HepG2 (cell line): ENCODE data around the gene C2orf81. TPM values are rescaled to one million over a fixed set of nuclear protein-coding genes. Genes with fewer than 3 reads are reported as not detected.

Experiments
- ARNT2 ChIP-seq: sonication (generic); formaldehyde crosslinking; IDR thresholded peaks from 2 replicates; pipeline ENCODE4 v1.8.0; 2022; ENCODE audit warnings: mild to moderate bottlenecking, low read depth, missing genetic modification reagents, moderate library complexity
- CENPBD1 ChIP-seq: sonication (generic); formaldehyde crosslinking; IDR thresholded peaks from 2 replicates; pipeline ENCODE4 v1.8.0; 2022; ENCODE audit warnings: missing genetic modification reagents, low read depth, mild to moderate bottlenecking, borderline replicate concordance
- FOSL1 ChIP-seq: sonication (generic); formaldehyde crosslinking; IDR thresholded peaks from 2 replicates; pipeline ENCODE4 v1.9.0; 2021; ENCODE audit warnings: missing genetic modification reagents, borderline replicate concordance
- FOXK2 ChIP-seq: fragments of 450-650 bp; IDR thresholded peaks from 2 replicates; pipeline ENCODE4 v1.6.1; 2016
- HCFC1 ChIP-seq: fragments of 150-350 bp; IDR thresholded peaks from 2 replicates; pipeline ENCODE4 v1.6.1; 2014; ENCODE audit warnings: low read depth, low read length
- JUND ChIP-seq: sonication (generic); formaldehyde crosslinking; IDR thresholded peaks from 2 replicates; pipeline ENCODE4 v1.8.0; 2022; ENCODE audit warnings: mild to moderate bottlenecking, missing genetic modification reagents
- NFIB ChIP-seq: sonication (generic); formaldehyde crosslinking; IDR thresholded peaks from 2 replicates; pipeline ENCODE4 v1.9.0; 2021; ENCODE audit warnings: missing genetic modification reagents, mild to moderate bottlenecking, borderline replicate concordance
- NR1H2 ChIP-seq: sonication (generic); formaldehyde crosslinking; IDR thresholded peaks from 2 replicates; pipeline ENCODE4 v1.8.1; 2022; ENCODE audit warnings: low read depth, missing genetic modification reagents, borderline replicate concordance
- NRL ChIP-seq: sonication (generic); formaldehyde crosslinking; IDR thresholded peaks from 2 replicates; pipeline ENCODE4 v1.5.0; 2020; ENCODE audit warnings: missing genetic modification reagents, mild to moderate bottlenecking, moderate library complexity, borderline replicate concordance
- PAXIP1 ChIP-seq: sonication (generic); formaldehyde crosslinking; conservative IDR thresholded peaks from 2 replicates; pipeline ENCODE4 v1.4.0; 2020; ENCODE audit warnings: mild to moderate bottlenecking, missing genetic modification reagents, moderate library complexity
- PHB2 ChIP-seq: fragments of 450-650 bp; IDR thresholded peaks from 2 replicates; pipeline ENCODE4 v1.6.1; 2018; ENCODE audit not compliant: partially characterized antibody
- POLR2AphosphoS5 ChIP-seq: IDR thresholded peaks from 2 replicates; pipeline ENCODE4 v1.6.1; 2012; ENCODE audit warnings: low read depth, low read length
- RNF2 ChIP-seq: fragments of 450-650 bp; conservative IDR thresholded peaks from 2 replicates; pipeline ENCODE4 v1.6.1; 2016; ENCODE audit warnings: low read depth
- ZBTB4 ChIP-seq: sonication (generic); formaldehyde crosslinking; IDR thresholded peaks from 2 replicates; pipeline ENCODE4 v1.4.0; 2020; ENCODE audit warnings: missing genetic modification reagents, mild to moderate bottlenecking, borderline replicate concordance
- ZNF264 ChIP-seq: sonication (generic); formaldehyde crosslinking; IDR thresholded peaks from 2 replicates; pipeline ENCODE4 v1.4.0; 2020; ENCODE audit warnings: missing genetic modification reagents
- ZNF3 ChIP-seq: IDR thresholded peaks from 2 replicates; pipeline ENCODE4 v1.7.0; 2017; ENCODE audit warnings: inconsistent platforms
- ZNF451 ChIP-seq: sonication (generic); formaldehyde crosslinking; IDR thresholded peaks from 2 replicates; pipeline ENCODE4 v1.5.0; 2020; ENCODE audit warnings: mild to moderate bottlenecking, missing genetic modification reagents
- ZNF550 ChIP-seq: sonication (generic); formaldehyde crosslinking; IDR thresholded peaks from 2 replicates; pipeline ENCODE4 v1.4.0; 2020; ENCODE audit warnings: mild to moderate bottlenecking, missing genetic modification reagents, borderline replicate concordance
- ZNF878 ChIP-seq: sonication (generic); formaldehyde crosslinking; IDR thresholded peaks from 2 replicates; pipeline ENCODE4 v1.8.1; 2023; ENCODE audit warnings: mild to moderate bottlenecking, missing genetic modification reagents, moderate library complexity
- polyA plus RNA-seq, 8 experiments: library from polyadenylated mRNA; depleted of rRNA in 3 of 8; stranded (reverse) in 7 of 8; unstranded in 1 of 8; fragments of >200 nt; fragmentation: Illumina TruSeq in 4 of 8; extraction: Trizol in 4 of 8; gene quantifications; 2 replicates each; pipeline versions ENCODE4 v1.2.1 to v1.2.3, GENCODE V29; 2011 to 2016; ENCODE audit warnings: low read depth in 4 of 8, missing spikeins in 1 of 8, mixed read lengths in 1 of 8; ENCODE audit not compliant: insufficient read depth in 1 of 8
- total RNA-seq, 5 experiments: library from RNA; depleted of rRNA; stranded (reverse); fragments of >200 nt; fragmentation: Illumina TruSeq; extraction: Trizol; gene quantifications; 2 replicates each; pipeline ENCODE4 v1.2.3, GENCODE V29; 2016; ENCODE audit warnings: low read depth in 1 of 5

Gene C2orf81
- total and polyA plus RNA-seq, 2 of the 13 experiments (the other 11 are each of a cell fraction or from before 2014, with no cell fraction given), result 0.15 to 0.17 TPM

GRCh38 chr2:74391580-74392448, 29.6 kb downstream of the C2orf81 start (continued):
- TF ChIP-seq NFIB (CRISPR knock-in tag) (no peak), ZNF451 (peak; percentile 73; the same call in 1 of the 2 replicates), NR1H2 (CRISPR knock-in tag) (0 out of 2 replicates have a peak, but pooled peaks have one; percentile 44), NRL (CRISPR knock-in tag) (no peak; the same call in 1 of the 2 replicates), ZNF264 (CRISPR knock-in tag) (peak; percentile 6; the same call in 1 of the 2 replicates), ZNF550 (CRISPR knock-in tag) (0 out of 2 replicates have a peak, but pooled peaks have one; percentile 34), ARNT2 (CRISPR knock-in tag) (peak; percentile 54; the same call in 1 of the 2 replicates), PAXIP1 (no peak), ZNF3 (no peak), POLR2AphosphoS5 (peak; percentile 75; the same call in 1 of the 2 replicates), RNF2 (no peak), PHB2 (no peak), JUND (CRISPR knock-in tag) (no peak), ZBTB4 (CRISPR knock-in tag) (no peak), CENPBD1 (no peak), HCFC1 (peak; percentile 55), FOXK2 (no peak), FOSL1 (no peak), ZNF878 (CRISPR knock-in tag) (no peak)
